Suppressor macrophage treated with lipopolysaccharide for 4 hours (primary cell): Measurements from ENCODE around the gene SRCAP.

Source experiments
- DNase-seq: peaks from one replicate; pipeline ENCODE4 v3.0.0-alpha.2; 2020

SRCAP gene

DNA sequence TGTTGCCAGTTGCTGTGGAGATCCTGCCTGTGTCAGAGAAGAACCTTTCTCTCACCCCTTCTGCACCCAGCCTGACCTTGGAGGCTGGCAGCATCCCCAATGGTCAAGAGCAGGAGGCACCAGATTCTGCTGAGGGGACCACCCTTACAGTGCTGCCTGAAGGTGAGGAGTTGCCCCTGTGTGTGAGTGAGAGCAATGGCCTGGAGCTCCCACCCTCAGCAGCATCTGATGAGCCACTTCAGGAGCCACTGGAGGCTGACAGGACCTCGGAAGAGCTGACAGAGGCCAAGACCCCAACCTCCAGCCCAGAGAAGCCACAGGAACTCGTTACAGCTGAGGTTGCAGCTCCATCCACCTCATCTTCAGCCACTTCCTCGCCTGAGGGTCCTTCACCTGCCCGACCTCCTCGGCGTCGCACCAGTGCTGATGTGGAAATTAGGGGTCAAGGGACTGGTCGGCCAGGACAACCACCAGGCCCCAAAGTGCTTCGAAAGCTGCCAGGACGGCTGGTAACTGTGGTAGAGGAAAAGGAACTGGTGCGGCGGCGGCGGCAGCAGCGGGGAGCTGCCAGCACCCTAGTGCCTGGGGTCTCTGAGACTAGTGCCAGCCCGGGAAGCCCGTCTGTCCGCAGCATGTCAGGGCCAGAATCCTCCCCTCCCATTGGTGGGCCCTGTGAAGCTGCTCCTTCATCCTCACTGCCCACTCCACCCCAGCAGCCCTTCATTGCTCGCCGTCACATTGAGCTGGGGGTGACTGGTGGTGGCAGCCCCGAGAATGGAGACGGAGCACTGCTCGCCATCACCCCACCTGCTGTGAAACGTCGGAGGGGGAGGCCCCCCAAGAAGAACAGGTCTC lies 39.0 kb downstream of the SRCAP start:
- no peak for DNase-seq

DNA sequence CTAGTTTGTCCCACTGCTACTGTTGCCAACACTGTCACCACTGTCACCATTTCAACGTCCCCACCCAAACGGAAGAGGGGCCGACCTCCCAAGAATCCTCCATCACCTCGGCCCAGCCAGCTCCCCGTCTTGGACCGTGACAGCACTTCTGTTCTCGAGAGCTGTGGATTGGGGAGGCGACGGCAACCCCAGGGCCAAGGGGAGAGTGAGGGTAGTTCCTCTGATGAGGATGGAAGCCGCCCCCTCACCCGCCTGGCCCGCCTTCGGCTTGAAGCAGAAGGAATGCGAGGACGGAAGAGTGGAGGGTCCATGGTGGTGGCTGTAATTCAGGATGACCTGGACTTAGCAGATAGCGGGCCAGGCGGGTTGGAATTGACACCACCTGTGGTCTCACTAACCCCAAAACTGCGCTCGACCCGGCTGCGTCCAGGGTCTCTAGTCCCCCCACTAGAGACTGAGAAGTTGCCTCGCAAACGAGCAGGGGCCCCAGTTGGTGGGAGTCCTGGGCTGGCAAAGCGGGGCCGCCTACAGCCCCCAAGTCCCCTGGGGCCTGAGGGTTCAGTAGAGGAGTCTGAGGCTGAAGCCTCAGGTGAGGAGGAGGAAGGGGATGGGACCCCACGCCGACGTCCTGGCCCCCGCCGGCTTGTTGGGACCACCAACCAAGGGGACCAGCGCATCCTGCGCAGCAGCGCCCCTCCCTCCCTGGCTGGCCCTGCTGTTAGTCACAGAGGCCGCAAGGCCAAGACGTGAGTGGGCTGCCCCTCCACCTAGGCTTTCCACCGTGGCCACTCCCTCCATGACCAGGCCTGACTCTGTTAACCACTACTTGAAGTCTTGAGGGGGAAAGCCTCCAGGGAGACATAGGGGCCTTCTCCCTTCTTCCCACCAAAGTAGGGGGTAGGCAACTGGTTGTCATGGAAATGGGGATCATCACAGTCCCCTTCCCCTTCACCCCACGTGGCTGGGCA lies 40.3 kb downstream of the SRCAP start:
- no peak for DNase-seq

DNA sequence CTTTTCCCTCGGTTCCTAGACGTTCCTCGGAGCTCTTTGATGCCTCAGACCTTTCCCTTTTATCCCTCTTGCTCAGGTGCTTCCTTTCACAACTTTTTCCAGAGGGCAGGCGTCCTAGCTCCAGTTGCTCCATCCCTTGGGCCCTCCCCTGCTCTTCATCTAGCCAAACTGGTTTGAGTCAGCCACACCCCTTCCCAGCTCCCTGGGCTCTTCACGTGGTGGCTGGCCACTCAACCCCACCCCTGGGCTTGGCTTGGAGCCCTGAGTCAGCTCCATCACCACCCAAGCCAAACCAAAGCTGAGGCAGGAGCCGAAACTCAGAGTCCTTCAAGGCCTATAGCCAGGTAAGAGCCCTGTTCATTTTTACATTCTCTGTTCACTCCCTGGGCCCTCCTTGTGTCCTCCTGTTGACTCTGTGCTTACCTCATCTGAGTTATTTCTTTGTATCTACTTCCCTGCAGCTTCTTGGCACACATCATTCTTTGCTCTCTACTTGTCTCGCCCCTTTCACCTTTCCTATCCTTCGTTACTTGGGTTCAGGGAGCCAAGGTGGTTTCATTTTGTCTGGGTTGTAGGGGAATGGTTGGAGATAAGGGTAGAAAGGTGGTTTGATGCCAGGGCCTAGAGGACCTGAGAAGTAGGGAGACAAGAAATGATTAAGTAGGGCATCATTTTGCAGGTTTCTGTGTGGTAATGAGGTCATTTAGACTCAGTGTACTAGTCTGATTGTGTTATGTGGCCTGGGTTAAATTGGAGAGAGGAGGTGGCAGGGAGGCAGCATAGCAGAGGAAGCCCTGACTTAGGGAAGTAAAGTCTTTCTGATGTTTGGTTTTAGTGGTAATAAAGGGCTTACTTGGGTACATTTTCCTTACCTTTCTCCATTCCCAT lies 41.6 kb downstream of the SRCAP start:
- no peak for DNase-seq

DNA sequence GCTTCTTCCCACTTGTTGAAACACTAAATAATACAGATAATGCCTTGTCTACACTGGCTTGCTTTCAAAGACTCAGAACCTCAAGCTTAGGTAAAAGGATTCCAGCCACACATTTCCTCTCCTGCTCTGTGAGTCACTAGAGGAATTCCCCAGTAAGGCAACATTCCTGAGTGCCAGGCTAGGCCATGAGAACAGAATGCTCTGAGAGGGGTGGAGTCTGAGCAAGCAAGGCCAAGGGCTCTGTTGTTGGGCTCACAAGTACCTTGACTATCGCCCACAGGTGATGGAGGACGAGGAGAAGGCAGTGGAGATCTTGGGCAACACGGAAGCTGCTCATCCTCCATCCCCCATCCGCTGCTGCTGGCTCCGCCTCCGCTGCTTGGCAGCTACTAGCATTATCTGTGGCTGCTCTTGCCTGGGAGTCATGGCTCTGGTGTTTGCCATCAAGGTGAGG lies 42.5 kb downstream of the SRCAP start:
- DNase-seq, result no peak

DNA sequence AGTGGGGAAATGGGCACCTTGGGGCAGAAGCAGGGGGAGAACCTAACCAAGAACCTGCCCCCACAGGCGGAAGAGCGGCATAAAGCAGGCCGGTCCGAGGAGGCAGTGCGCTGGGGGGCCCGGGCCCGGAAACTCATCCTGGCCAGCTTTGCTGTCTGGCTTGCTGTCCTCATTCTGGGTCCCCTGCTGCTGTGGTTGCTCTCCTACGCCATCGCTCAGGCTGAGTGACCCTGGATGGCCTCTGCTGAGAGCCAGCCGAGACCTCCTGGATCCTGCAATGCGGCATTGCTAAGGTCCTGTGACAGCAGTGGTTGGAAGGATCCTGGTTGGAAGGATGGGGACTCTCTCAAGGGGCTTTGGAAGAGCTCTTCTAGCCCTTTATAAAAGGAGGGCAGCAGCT lies 44.7 kb downstream of the SRCAP start:
- no peak for DNase-seq

DNA sequence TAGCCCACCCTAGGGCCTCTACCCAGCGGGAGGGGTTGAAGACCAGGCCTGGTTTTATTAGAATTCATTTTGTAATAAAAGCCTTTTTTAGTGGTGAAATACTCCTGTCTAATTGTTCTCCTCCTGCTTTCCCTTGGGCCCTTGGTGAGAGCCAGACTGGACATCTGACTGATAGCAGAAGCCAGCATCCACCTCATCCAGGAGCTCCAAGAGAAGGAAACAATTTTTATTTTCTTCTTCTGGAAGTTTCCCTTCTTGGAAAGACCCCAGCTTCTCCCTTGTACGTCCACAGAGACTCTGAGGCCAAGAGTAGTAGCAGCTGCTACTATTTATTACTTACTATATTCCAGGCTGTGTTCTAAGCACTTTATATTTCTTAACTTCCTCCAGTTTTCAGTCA lies 45.2 kb downstream of the SRCAP start:
- DNase-seq, result no peak

DNA sequence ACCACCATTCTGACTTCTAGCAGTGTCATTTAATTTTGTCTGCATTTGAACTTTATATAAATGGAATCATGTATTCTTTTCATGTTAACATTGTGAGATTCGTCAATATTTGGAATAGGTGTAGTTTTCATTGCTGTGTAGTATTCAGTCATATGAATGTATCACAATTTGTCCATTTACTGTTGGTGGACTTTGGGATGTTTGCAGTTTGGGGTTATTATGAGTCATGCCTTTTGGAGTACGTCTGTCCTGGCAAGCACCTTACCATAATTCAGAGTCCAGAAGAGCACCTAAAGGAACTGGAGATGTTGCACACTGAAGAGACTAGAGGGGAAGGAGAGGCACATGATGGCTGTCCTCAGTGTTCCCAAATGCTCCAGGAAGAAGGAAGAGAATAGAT lies 46.1 kb downstream of the SRCAP start:
- no peak for DNase-seq

DNA sequence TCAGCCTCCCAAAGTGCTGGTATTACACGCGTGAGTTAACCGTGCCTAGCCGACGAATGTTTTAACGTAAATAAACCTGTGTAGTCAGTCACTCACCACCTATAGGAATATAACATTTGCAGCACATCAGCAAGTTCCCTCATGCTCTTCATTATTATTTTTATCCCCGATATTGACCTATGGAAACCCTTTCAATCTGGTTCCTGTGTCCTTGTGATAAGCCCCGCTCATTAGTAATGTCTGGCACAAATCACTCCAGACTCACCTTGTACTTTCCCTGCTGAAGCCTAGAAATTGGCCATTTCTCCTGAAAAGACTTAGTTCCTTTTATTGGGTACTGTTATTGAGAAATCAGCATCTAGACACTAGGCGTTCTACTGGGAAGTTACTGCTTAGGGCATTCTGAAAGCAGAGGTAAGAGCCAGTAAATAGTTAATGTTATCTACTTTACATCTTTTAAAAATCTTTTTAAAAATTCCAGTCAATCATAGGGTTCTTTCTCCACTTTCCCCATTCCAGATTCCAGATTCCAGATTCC lies 47.7 kb downstream of the SRCAP start:
- peak; percentile 42 for DNase-seq

DNA sequence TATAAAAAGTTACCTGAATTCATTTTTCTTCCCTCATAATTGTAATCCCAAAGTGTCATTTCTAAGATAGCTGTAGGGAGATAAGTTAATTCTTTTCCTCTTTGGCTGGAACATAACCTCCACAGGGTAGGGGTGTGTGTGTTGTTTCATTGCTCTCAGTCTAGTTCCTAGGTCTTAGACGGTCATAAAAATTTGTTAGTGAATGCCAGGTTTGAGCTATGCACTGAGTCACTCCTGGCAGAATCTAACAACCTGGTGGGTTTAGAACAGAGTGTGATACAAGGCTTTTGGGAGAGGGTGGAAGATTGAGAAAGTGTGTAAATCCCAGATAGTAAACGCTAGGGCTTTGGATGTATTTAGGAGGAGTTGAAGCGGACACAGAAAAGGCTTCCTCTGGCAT lies 48.4 kb downstream of the SRCAP start:
- no peak for DNase-seq

DNA sequence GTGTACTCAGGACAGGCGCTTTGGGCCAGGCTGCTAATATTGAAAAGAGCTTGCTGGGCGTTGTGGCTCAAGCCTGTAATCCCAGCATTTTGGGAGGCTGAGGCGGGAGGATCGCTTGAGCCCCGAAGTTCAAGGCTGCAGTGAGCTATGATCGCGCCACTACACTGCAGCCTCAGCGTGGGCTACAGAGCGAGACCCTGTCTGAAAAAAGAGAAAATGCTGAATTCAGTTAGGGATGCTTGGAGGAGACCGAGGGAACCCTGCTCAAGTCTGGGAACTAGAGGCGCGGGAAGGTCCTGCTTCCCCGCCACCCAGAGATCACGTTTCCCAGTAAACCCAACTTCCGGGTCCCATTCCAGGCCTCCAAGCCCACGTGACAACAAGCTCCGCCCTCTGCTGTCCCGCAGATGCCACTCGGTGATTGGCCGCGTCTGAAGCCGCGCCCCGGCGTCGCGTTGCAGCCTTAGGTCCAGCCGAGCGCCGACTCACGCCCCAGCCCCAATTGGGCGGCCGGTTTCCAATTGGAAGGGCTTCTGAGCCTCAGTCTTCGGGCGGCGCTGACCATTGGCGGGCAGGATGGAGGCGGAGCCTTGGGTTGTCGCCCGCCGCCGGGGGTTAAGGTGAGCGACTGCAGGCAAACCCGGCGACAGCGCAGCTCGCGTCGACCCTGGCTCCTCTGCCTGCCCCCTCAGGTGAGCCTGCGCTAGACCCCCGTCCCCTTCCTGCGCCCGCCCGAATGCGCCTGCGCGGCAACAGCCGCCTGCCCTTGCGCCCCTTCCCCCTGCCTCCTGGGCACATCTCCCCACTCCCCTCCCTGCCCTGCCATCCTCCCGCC lies 49.0 kb downstream of the SRCAP start, which contains the start of gene PHKG2:
PHKG2 (plus strand) TSS at position 627 of the 835 bp plus-strand sequence. CDS start 396 bp downstream, outside the sequence.
- peak; percentile 100 for DNase-seq

DNA sequence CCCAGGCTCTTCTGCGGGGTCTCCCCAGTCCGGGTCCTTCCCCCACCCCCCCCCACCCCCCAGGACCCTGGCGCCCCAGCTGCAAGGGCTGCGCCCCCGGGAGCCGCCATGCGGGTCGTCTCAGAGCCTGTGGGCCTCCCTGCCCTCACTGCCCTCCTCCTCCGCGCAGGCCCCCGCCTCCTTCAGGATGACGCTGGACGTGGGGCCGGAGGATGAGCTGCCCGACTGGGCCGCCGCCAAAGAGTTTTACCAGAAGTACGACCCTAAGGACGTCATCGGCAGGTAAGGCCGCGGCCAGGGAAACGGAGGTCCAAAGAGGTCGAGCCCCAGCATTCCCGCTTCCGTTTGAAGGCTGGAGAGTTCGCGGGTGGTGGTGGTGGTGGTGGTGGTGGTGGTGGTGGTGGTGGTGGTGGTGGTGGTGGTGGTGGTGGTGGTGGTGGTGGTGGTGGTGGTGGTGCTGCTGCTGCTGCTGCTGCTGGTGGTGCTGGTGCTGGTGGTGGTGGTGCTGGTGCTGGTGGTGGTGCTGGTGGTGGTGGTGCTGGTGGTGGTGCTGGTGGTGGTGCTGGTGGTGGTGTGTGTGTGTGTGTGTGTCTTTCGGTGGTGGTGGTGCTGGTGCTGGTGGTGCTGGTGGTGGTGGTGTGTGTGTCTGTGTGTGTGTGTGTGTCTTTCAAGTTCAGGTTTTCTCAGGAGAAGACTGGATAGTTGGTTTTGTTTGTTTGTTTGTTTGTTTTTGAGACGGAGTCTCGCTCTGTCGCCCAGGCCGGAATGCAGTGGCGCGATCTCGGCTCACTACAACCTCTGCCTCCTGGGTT lies 49.9 kb downstream of the SRCAP start:
- peak; percentile 30 for DNase-seq

DNA sequence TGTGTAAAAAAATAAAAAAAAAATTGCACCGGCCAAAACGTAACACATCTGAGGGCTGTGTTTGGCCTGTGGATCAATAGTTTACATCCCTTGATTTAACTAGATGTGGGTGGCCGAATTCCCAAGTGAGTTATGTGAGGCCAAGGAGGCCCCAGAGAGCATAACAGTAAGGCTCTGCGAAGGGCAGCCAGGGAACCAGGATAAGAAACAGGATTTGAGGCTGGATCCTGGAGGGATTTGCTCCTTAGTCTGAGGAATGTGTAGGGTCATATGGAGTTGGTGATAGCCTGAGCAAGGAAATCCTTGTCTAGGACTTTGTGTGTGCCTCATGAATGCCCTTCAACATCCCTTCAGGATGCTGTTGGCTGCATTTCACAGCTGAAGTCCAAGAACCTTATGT lies 51.2 kb downstream of the SRCAP start:
- no peak for DNase-seq

DNA sequence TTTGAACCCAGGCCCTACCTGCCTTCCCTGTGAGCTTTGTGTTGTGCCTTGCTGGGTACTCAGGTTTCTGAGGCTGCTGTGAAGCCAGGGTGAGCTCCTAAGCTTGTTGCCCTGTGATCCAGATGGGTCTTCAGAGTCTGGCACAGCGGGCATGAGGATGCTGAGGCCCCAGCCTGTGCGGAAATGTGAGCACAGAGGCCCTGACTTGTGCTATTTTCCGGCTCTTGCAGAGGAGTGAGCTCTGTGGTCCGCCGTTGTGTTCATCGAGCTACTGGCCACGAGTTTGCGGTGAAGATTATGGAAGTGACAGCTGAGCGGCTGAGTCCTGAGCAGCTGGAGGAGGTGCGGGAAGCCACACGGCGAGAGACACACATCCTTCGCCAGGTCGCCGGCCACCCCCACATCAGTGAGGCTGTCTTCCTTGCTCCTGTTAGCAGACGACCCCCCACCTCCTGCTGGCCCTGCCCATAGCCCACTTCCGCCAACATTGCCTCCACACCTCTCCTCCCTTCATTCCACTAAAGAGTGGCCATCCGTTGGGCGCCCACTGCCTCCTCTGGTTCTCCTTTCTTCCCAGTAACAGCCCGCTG lies 52.0 kb downstream of the SRCAP start:
- DNase-seq, result no peak

DNA sequence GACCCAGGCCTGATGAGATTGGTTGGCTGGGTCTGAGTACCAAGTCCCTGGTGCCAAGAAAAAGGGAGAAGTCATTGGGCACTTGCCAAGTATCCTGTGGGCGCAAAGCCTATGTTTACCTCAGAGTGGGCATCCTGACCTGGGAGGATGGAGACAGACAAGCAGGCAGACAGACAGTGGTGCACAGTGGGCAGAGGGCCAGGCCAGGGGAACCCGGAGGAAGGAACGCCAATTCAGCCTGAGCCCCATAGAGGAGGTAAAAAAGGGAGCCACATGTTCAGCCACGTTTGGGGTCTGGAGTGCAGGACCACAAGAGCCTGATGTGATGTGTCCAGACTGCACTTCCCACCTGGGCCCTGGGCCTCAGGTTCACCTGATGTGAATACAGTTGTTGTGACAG lies 54.6 kb downstream of the SRCAP start:
- DNase-seq, result no peak

DNA sequence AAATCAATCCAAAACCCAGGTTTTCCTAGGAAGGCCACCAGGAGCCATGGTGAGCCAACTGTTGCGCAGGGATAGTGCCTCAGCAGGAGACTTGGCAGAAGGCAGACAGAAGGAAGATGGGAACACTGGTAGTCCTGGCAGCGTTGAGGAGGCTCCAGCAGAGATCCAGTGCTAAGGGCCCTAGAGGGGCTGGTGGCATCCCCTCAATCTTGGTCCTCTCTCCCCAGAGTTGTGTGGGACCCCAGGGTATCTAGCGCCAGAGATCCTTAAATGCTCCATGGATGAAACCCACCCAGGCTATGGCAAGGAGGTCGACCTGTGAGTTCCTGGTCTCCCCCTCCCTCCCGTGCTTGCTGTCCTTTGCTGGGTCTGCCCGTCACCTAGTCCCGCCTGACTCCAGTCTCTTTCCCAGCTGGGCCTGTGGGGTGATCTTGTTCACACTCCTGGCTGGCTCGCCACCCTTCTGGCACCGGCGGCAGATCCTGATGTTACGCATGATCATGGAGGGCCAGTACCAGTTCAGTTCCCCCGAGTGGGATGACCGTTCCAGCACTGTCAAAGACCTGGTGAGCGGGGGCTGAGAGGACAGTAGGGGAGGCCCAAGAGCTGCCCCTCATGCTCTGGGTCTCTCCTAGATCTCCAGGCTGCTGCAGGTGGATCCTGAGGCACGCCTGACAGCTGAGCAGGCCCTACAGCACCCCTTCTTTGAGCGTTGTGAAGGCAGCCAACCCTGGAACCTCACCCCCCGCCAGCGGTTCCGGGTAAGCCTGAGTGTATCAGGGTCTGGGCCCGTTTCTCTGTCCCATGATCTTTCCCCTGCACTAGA lies 57.2 kb downstream of the SRCAP start:
- no peak for DNase-seq

DNA sequence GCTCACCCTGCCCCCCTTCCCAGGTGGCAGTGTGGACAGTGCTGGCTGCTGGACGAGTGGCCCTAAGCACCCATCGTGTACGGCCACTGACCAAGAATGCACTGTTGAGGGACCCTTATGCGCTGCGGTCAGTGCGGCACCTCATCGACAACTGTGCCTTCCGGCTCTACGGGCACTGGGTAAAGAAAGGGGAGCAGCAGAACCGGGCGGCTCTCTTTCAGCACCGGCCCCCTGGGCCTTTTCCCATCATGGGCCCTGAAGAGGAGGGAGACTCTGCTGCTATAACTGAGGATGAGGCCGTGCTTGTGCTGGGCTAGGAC lies 57.8 kb downstream of the SRCAP start:
- DNase-seq, result no peak

DNA sequence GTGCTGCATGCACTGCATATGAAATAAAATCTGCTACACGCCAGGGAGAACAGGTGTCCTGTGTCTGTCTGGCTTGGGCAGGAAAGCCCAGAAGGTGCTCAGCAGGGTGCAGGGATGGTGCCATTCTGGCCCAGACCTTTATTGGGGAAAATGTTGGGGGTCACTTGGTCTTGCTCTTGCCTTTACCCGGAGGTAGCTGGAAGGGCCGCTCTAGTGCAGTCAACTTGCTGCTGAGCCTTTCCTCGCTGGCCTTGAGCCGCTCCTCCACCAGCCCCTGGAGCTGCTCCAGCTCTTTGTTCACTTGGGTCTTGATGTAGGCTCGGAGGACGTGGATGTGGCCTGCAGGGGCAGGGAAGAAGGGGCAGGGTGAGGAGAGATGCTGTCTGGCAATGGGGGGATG lies 58.3 kb downstream of the SRCAP start:
- no peak for DNase-seq

DNA sequence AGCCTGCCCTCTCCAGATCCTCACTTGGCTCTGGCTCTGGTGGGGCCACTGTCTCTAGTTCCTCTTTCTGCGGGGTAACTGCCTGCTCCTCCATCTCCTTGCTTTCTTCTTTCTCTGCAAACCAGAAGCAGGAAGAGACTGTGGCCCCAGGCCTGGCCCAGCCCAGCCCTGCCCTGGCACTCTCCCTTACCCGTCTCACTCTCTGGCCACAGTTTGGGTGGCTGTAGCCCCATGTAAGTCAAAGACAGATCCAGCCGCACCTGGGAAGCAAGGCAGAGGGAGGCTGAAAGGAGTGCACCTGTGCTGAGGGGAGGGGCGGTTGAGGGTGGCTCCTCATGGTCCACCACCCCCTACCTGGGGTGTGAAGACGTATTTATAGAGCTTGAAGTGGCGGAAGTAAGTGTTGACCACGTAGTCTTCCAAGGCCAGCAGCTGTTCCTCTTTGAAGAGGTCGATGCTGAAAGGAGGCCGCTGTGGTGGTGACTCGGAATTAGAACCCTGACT lies 60.1 kb downstream of the SRCAP start:
- peak; percentile 53 for DNase-seq

DNA sequence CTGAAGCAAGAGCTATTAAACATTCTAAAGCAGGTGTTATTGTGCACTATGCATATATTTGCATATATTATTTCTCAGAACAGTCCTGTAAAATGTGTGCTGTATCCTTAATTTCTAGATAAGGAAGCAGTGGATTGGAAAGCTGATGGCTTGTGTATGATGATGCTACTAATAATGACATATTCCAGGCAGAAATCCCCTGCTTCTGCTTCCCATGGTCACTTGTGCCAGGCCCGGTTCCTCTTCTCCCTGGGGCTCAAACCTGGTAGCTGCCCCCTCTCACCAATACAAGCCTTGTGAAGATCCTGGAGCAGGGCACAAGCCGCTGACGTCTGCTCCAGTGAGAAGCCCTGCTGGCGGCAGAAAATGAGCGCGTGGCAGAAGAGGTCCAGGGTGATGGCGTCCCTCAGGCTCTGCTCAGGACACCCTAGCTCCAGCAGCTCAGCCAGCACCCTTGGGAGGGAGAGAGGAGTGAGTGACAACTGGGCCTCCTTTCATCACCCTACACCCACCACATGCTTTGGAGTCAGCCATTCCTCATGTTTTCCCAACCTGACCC lies 61.1 kb downstream of the SRCAP start:
- DNase-seq, result peak; percentile 49
